ENCODE measurements around the gene ENPP3. TPM values are rescaled to one million over a fixed set of nuclear protein-coding genes. Genes with fewer than 3 reads are reported as not detected.

ENPP3 gene
- total and polyA plus RNA-seq, 2 experiments from 2014 or later, result not detected

DNA sequence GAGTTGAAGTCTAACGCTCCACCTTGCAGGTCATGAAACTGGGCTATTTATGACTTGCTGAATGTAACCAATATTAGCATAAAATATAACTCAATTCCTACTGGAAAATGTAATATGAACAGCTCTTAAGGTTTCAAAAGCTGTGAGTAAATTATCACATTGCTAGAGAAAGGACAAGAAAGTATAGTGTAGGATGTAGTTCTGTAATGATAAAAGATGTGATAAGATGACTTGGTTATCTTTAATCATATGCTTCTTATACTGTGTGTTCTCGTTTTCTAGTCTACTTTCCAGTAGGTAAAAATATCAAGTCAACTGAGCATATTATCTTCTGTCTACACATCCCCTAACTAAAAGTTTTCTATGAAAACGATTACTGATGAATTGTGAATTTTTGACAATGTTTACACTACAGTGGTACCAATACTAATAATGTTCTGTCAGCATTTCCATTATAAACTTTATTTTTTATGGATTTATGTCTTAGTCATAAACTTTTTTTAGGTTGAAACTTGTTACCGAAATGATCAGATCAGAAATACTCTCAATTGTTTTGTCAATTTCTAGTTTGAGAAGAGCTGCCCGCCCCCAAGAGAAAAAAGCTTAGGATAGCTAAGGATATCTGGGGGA, 23.7 kb upstream of the ENPP3 start:
- 84 to 91% methylated on average over 5 of the region's 5 CpGs for WGBS, 2 experiments (ENCODE audit: low coverage in 1 of 2, low lambda C conversion rate in 2 of 2, missing lambda C conversion rate in 2 of 2)
- Histone ChIP-seq H4K20me1 (ENCODE audit: insufficient read depth) (no peaks in the 10 kb centered on the region), H3K9me3 (ENCODE audit: low read depth) (no peaks in the 10 kb centered on the region), H3K27me3 (replicated peaks; ENCODE audit: insufficient read depth) (no peaks in the 10 kb centered on the region), H2AFZ (no peak overlapping the region), H3K27ac (no peak overlapping the region), H3K36me3 (ENCODE audit: low read depth) (peaks cover 76% of the 10 kb centered on the region), H3F3A (ENCODE audit: insufficient read depth) (no peaks in the 10 kb centered on the region), H3K9me2 (ENCODE audit: insufficient read depth) (no peaks in the 10 kb centered on the region), H3K4me3 (no peak overlapping the region), H3K79me2 (ENCODE audit: insufficient read depth) (no peaks in the 10 kb centered on the region), H3K4me2 (ENCODE audit: unreplicated experiment) (no peak overlapping the region), H3K9ac (no peak overlapping the region), H3K4me1 (ENCODE audit: insufficient read depth) (no peaks in the 10 kb centered on the region)
- no peak for DNase-seq
- in situ Hi-C loops (cut with MboI), result no loop called here
- no peak for TF ChIP-seq EZH2phosphoT487 (IDR thresholded peaks at IDR 0.05; ENCODE audit: insufficient read depth, low read depth)
- TF ChIP-seq EZH2 (IDR thresholded peaks at IDR 0.05; ENCODE audit: insufficient read depth, poor library complexity, severe bottlenecking), result no peak

DNA sequence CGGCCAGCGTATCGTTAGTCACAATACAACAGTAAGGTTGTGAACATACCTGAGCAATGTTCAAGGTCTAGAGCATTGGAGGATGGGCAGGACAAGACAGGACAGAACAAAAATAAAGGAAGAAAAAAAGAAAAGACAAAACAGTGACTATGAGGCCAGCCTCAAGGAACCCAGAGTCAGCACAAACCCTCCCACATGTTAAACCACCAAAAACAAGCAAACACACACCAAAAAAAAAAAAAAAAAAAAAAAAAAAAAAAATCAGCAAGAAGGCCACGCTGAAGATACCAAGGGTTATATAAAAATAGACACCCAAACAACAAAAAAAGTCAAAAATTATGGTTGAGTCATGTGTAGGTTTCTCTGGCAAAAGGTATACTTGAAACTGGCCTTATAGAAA, 21.8 kb upstream of the ENPP3 start:
- Histone ChIP-seq H3K36me3 (ENCODE audit: low read depth) (peaks cover 82% of the 10 kb centered on the region), H3F3A (ENCODE audit: insufficient read depth) (no peaks in the 10 kb centered on the region), H3K9me3 (ENCODE audit: low read depth) (no peaks in the 10 kb centered on the region), H3K9ac (no peak overlapping the region), H3K27ac (no peak overlapping the region), H3K4me1 (ENCODE audit: insufficient read depth) (no peaks in the 10 kb centered on the region), H3K4me2 (ENCODE audit: unreplicated experiment) (no peak overlapping the region), H3K27me3 (replicated peaks; ENCODE audit: insufficient read depth) (no peaks in the 10 kb centered on the region), H4K20me1 (ENCODE audit: insufficient read depth) (no peaks in the 10 kb centered on the region), H2AFZ (no peak overlapping the region), H3K79me2 (ENCODE audit: insufficient read depth) (no peaks in the 10 kb centered on the region), H3K4me3 (no peak overlapping the region), H3K9me2 (ENCODE audit: insufficient read depth) (no peaks in the 10 kb centered on the region)
- 89 to 95% methylated on average over 4 of the region's 4 CpGs for WGBS, 2 experiments (ENCODE audit: low coverage in 1 of 2, low lambda C conversion rate in 2 of 2, missing lambda C conversion rate in 2 of 2)
- no peak for DNase-seq
- TF ChIP-seq EZH2 (IDR thresholded peaks at IDR 0.05; ENCODE audit: insufficient read depth, poor library complexity, severe bottlenecking) (no peak), EZH2phosphoT487 (IDR thresholded peaks at IDR 0.05; ENCODE audit: insufficient read depth, low read depth) (no peak)
- in situ Hi-C loops (cut with MboI), result no loop called here

- Histone ChIP-seq H3K27me3 (replicated peaks; ENCODE audit: insufficient read depth) (no peaks in the 10 kb centered on the region), H3K79me2 (ENCODE audit: insufficient read depth) (peaks cover 39% of the 10 kb centered on the region), H3F3A (ENCODE audit: insufficient read depth) (peaks cover 3% of the 10 kb centered on the region; the same call in 1 of the 2 replicates), H3K4me1 (ENCODE audit: insufficient read depth) (peaks cover 6% of the 10 kb centered on the region; the same call in 1 of the 2 replicates), H3K27ac (peak within 1 kb of the TSS; percentile 57), H2AFZ (peak within 1 kb of the TSS; percentile 96), H3K4me3 (peak within 1 kb of the TSS; percentile 99), H3K9me3 (ENCODE audit: low read depth) (no peaks in the 10 kb centered on the region), H3K4me2 (ENCODE audit: unreplicated experiment) (peak within 1 kb of the TSS; percentile 94), H3K36me3 (ENCODE audit: low read depth) (peaks cover 23% of the 10 kb centered on the region), H4K20me1 (ENCODE audit: insufficient read depth) (no peaks in the 10 kb centered on the region), H3K9ac (peak within 1 kb of the TSS; percentile 94), H3K9me2 (ENCODE audit: insufficient read depth) (no peaks in the 10 kb centered on the region)
- WGBS, 2 experiments (ENCODE audit: low coverage in 1 of 2, low lambda C conversion rate in 2 of 2, missing lambda C conversion rate in 2 of 2), result 1% methylated on average over 52 to 53 of the region's 53 CpGs
- in situ Hi-C loops (cut with MboI), result no loop called here
- peak; percentile 97 for DNase-seq
- no peak for TF ChIP-seq EZH2phosphoT487 (IDR thresholded peaks at IDR 0.05; ENCODE audit: insufficient read depth, low read depth)
- TF ChIP-seq EZH2 (IDR thresholded peaks at IDR 0.05; ENCODE audit: insufficient read depth, poor library complexity, severe bottlenecking), result no peak
Observed at GRCh38 chr6:131627724-131628682, 9.1 kb upstream of the ENPP3 start, which contains the start of gene MED23. TSS of gene MED23 (minus strand) at chr6:131628242. CDS start at chr6:131628049, 193 bp downstream.

- DNase-seq, result peak; percentile 50
- Histone ChIP-seq H3K9me3 (ENCODE audit: low read depth) (no peaks in the 10 kb centered on the region), H3K27me3 (replicated peaks; ENCODE audit: insufficient read depth) (no peaks in the 10 kb centered on the region), H3K79me2 (ENCODE audit: insufficient read depth) (peaks cover 39% of the 10 kb centered on the region), H3K4me2 (ENCODE audit: unreplicated experiment) (peak overlapping the region; percentile 89), H2AFZ (peak overlapping the region; percentile 96), H4K20me1 (ENCODE audit: insufficient read depth) (no peaks in the 10 kb centered on the region), H3F3A (ENCODE audit: insufficient read depth) (peaks cover 3% of the 10 kb centered on the region; the same call in 1 of the 2 replicates), H3K36me3 (ENCODE audit: low read depth) (peaks cover 16% of the 10 kb centered on the region), H3K4me3 (peak overlapping the region; percentile 99), H3K9ac (peak overlapping the region; percentile 51; the same call in 1 of the 2 replicates), H3K4me1 (ENCODE audit: insufficient read depth) (peaks cover 6% of the 10 kb centered on the region; the same call in 1 of the 2 replicates), H3K9me2 (ENCODE audit: insufficient read depth) (no peaks in the 10 kb centered on the region), H3K27ac (no peak overlapping the region)
- in situ Hi-C loops (cut with MboI), result no loop called here
- 0% methylated on average over 1 of the region's 1 CpG for WGBS, 2 experiments (ENCODE audit: low coverage in 1 of 2, low lambda C conversion rate in 2 of 2, missing lambda C conversion rate in 2 of 2)
- TF ChIP-seq EZH2phosphoT487 (IDR thresholded peaks at IDR 0.05; ENCODE audit: insufficient read depth, low read depth) (no peak), EZH2 (IDR thresholded peaks at IDR 0.05; ENCODE audit: insufficient read depth, poor library complexity, severe bottlenecking) (no peak)
Observed at GRCh38 chr6:131628726-131629125, 8.4 kb upstream of the ENPP3 start.

All from GM23248 (cell line).